ENCODE results near the gene ACO1.

- TF ChIP-seq CTCF (IDR thresholded peaks at IDR 0.05 in 2 of 3, conservative IDR thresholded peaks at IDR 0.05 in 1 of 3; ENCODE audit: insufficient read depth in 2 of 3, low read depth in 1 of 3, low read length in 3 of 3) (no peak), ZBTB40 (IDR thresholded peaks at IDR 0.05) (no peak), ZBTB40 (CRISPR knock-in tag; IDR thresholded peaks at IDR 0.05) (no peak), TCF7L2 (IDR thresholded peaks at IDR 0.05; ENCODE audit: low read depth, low read length) (no peak), CBX8 (IDR thresholded peaks at IDR 0.05; ENCODE audit: borderline replicate concordance, extremely low read depth, low read depth, low read length, poor library complexity, severe bottlenecking) (no peak), NFIC (IDR thresholded peaks at IDR 0.05) (no peak), NR0B1 (IDR thresholded peaks at IDR 0.05; ENCODE audit: partially characterized antibody) (no peak), FOXA1 (IDR thresholded peaks at IDR 0.05; ENCODE audit: borderline replicate concordance) (no peak), RFX7 (CRISPR knock-in tag; IDR thresholded peaks at IDR 0.05) (no peak), BRF2 (IDR thresholded peaks at IDR 0.05; ENCODE audit: borderline replicate concordance, insufficient read depth, insufficient read length) (no peak), CBX2 (IDR thresholded peaks at IDR 0.05; ENCODE audit: insufficient read depth, low read length, poor library complexity, severe bottlenecking) (no peak), BRD4 (IDR thresholded peaks at IDR 0.05) (no peak), TFAM (CRISPR knock-in tag; conservative IDR thresholded peaks at IDR 0.05) (no peak), SRSF1 (IDR thresholded peaks at IDR 0.05; ENCODE audit: low read depth, low read length) (no peak)
These were observed 71.3 kb downstream of the ACO1 start for GRCh38 chr9:32455738-32456137.

All from K562 (cell line).